Aorta (tissue), 5 donors: ENCODE measurements around the gene HMCES. TPM values are rescaled to one million over a fixed set of nuclear protein-coding genes. Genes with fewer than 3 reads are reported as not detected.

Experiments
- ATAC-seq: fragments of 200-7000 bp; cut with Tn5 transposase; one replicate; pipeline ENCODE4 v1.9.1; 2022; ENCODE audit warnings: moderate library complexity; ENCODE audit not compliant: low FRiP score
- DNase-seq, 2 donors: peaks; one replicate each; pipeline ENCODE4 v3.0.0-alpha.2; 2020
- H3K27ac ChIP-seq, 2 donors: one replicate each; pipeline ENCODE4 v1.5.1; 2013; ENCODE audit warnings: low read length in 2 of 2, mild to moderate bottlenecking in 2 of 2, moderate library complexity in 2 of 2, control low read depth in 1 of 2, inconsistent platforms in 1 of 2, low read depth in 1 of 2
- H3K27me3 ChIP-seq, 2 donors: one replicate each; pipeline ENCODE4 v1.6.1; 2013; ENCODE audit warnings: control low read depth in 1 of 2, low read length in 1 of 2, mild to moderate bottlenecking in 1 of 2, moderate library complexity in 1 of 2; ENCODE audit not compliant: insufficient read depth in 2 of 2, control insufficient read depth in 1 of 2
- H3K36me3 ChIP-seq, 2 donors: one replicate each; pipeline ENCODE4 v1.6.1; 2013; ENCODE audit warnings: control low read depth in 1 of 2, low read length in 1 of 2, mild to moderate bottlenecking in 1 of 2; ENCODE audit not compliant: insufficient read depth in 2 of 2, control insufficient read depth in 1 of 2
- H3K4me1 ChIP-seq, 2 donors: one replicate each; pipeline ENCODE4 v1.6.1; 2013; ENCODE audit warnings: low read length in 2 of 2, control low read depth in 1 of 2, mild to moderate bottlenecking in 1 of 2, moderate library complexity in 1 of 2; ENCODE audit not compliant: insufficient read depth in 2 of 2, control insufficient read depth in 1 of 2
- H3K4me3 ChIP-seq, 2 donors: one replicate each; pipeline ENCODE4 v1.5.1; 2013; ENCODE audit warnings: low read length in 2 of 2, control low read depth in 1 of 2, mild to moderate bottlenecking in 1 of 2
- H3K9me3 ChIP-seq: one replicate; pipeline ENCODE4 v1.6.1; 2013; ENCODE audit warnings: mild to moderate bottlenecking, low read length; ENCODE audit not compliant: control insufficient read depth
- whole genome bisulfite sequencing, 2 donors: extraction: QIAGEN DNeasy Blood & Tissue Kit; methylation state at CpG; one replicate each; pipeline ENCODE4 v1.1.7; 2013; 5-methylcytosine and 5-hydroxymethylcytosine counted together
- intact Hi-C, 2 donors: fragments of 100-400 bp; cut with DNase I; formaldehyde crosslinking; loops; one replicate each; pipeline versions ENCODE4 v1.14.2 to v1.15.0; 2022
- polyA plus RNA-seq, 2 donors: library from polyadenylated mRNA; stranded (reverse); fragments of 200-250 nt; gene quantifications; one replicate each; pipeline ENCODE4 v1.2.3, GENCODE V29; 2013
- total RNA-seq, 2 donors: library from RNA; stranded (reverse); fragmentation: NEBNext Ultra II Directional; extraction: Animal tissue kit (Norgen Biotek cat#: 25700); gene quantifications; one replicate each; pipeline ENCODE4 v1.2.1, GENCODE V29; 2021
- donor health status: healthy with polysubstance abuse.
- donor health status: Bipolar disorder and iron deficiency.
- donor health status: DM: no; HTN: no; CAD: no.
- donor health status: DM: no; HTN: no; CAD: no.
- donor health status: DM: yes; HTN: yes; CAD: no.

The HMCES gene
- total and polyA plus RNA-seq, 4 donors: 24.3 to 31.9 (median 29.8) TPM

GRCh38 chr3:129305592-129306091 is 27.0 kb downstream of the HMCES start:
- intact Hi-C loops: no loop called here
- Histone ChIP-seq H3K27ac (peak overlapping the region; percentile 5 to 87), H3K4me1 (peaks cover 0 to 2% of the 10 kb centered on the region in 2 donors), H3K27me3 (no peaks in the 10 kb centered on the region), H3K9me3 (no peaks in the 10 kb centered on the region), H3K36me3 (peaks cover 0 to 3% of the 10 kb centered on the region in 2 donors), H3K4me3 (no peak overlapping the region)
- DNase-seq (peak; percentile 93 to 94), ATAC-seq (peak; percentile 91)
- 3 to 7% methylated on average over 26 of the region's 26 CpGs for WGBS, 2 donors

- Histone ChIP-seq H3K27me3 (no peaks in the 10 kb centered on the region), H3K27ac (no peak overlapping the region), H3K4me1 (no peaks in the 10 kb centered on the region), H3K9me3 (no peaks in the 10 kb centered on the region), H3K4me3 (no peak overlapping the region), H3K36me3 (no peaks in the 10 kb centered on the region)
- WGBS, 2 donors: 97% methylated on average over 3 of the region's 3 CpGs
- DNase-seq (no peak), ATAC-seq (no peak)
- intact Hi-C loops: no loop called here
Observed at GRCh38 chr3:129308636-129309035, 30.0 kb downstream of the HMCES start.

GRCh38 chr3:129310111-129311011 is 31.7 kb downstream of the HMCES start:
- ATAC-seq (no peak), DNase-seq (peak in 1 of 2 donors; percentile 33)
- no peak overlapping the region for H3K27ac ChIP-seq
- intact Hi-C loops: loop anchor here in 1 of 2 donors (5.0 kb wide), 1 partner anchor 33 kb away; the partner anchor contains the start of gene HMCES
- no peaks in the 10 kb centered on the region for H3K27me3 ChIP-seq
- no peak overlapping the region for H3K4me3 ChIP-seq
- no peaks in the 10 kb centered on the region for H3K36me3 ChIP-seq
- no peaks in the 10 kb centered on the region for H3K4me1 ChIP-seq
- no peaks in the 10 kb centered on the region for H3K9me3 ChIP-seq
- 83 to 85% methylated on average over 7 of the region's 7 CpGs for WGBS, 2 donors

DNA sequence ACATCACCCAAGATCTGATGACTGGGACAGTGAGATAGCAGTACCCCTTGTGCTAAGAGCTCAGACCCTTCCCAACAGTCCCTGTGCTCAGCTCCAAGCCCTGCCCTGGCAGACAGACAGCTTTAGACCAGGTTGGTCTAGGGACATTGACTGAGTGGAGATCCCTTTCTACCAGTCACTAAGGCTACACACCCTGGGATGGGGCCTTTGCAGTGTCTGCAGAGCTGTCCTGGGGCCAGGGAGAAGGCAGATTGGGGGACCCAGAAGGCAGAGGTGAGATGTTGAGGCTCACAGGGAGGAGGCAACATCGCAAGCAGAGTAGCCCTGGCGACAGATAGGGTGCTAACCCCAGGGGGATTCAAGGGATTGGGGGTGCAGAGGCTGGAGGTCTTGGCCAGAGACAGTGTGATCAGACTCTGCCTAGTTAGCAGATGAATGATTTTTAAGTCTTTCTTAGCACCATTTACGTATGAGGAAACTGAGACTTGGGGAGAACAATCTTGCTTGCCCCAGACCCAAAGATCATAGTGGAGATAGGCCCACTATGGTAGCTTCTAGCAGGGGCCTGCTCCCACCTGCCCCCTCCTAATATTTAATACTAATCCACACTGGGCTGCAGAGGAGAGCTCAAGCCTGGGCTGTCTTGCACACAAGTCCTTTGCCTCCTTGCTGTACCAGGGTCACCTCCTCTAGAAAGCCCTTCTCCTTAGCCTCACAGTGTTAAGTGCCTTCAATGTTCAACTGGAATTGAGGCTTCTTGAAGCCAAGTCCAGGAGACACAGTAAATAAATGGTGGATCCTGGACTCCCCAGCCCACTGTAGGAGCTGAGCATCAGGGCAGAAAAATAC is 32.6 kb downstream of the HMCES start:
- 91% methylated on average over 3 of the region's 3 CpGs for WGBS, 2 donors
- ATAC-seq (no peak), DNase-seq (peak in 1 of 2 donors; percentile 52)
- Histone ChIP-seq H3K36me3 (no peaks in the 10 kb centered on the region), H3K9me3 (no peaks in the 10 kb centered on the region), H3K4me1 (no peaks in the 10 kb centered on the region), H3K27me3 (no peaks in the 10 kb centered on the region), H3K27ac (no peak overlapping the region), H3K4me3 (no peak overlapping the region)
- intact Hi-C loops: loop anchor here in 1 of 2 donors (5.0 kb wide), 1 partner anchor 34 kb away; the partner anchor contains the start of gene HMCES

- H3K9me3 ChIP-seq: no peaks in the 10 kb centered on the region
- DNase-seq (peak in 1 of 2 donors; percentile 23), ATAC-seq (no peak)
- H3K27ac ChIP-seq: no peak overlapping the region
- no peaks in the 10 kb centered on the region for H3K36me3 ChIP-seq
- WGBS, 2 donors: 78 to 88% methylated on average over 2 of the region's 2 CpGs
- H3K4me3 ChIP-seq: no peak overlapping the region
- intact Hi-C loops: loop anchor here in 1 of 2 donors (5.0 kb wide), 1 partner anchor 35 kb away; the partner anchor contains the start of gene HMCES
- H3K4me1 ChIP-seq: no peaks in the 10 kb centered on the region
- H3K27me3 ChIP-seq: no peaks in the 10 kb centered on the region
Observed at GRCh38 chr3:129312021-129312639, 33.5 kb downstream of the HMCES start.

DNA sequence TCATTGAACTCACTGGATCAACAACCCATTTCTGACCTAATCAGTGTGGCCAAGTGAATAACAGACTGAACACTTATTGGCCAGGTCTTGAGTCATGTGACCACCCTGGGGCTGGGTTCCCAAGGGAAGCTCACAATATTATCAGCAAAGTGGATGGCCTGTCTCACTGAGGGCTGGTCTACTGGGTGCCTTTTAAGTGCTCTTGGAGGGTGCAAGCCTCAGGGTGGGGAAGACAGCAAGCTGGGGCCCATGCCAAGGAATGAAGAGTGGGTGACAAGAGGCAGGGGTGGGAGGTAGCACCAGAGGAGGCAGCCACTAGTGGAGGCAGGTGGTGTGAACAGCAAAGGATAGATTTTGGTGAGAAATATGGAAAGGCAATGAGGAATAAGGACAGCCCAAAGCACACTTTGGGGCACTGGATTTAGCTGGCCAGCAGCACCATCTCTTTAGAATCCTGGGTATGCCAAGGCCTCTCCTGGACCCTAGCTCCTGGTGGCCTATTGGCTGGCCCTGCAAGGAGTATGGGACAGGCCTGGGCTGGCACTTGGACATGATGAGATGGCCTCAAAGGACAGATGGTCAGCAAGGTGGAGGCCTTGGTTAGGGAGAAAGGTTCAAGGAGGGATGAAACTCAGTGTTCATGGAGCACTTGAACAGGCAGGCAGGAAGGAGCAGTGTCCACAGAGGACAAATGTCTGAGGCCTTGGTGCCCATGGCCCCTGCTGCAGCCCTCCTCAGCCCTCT is 34.2 kb downstream of the HMCES start:
- ATAC-seq (no peak), DNase-seq (peak in 1 of 2 donors; percentile 57)
- Histone ChIP-seq H3K27me3 (no peaks in the 10 kb centered on the region), H3K4me3 (no peak overlapping the region), H3K9me3 (no peaks in the 10 kb centered on the region), H3K4me1 (no peaks in the 10 kb centered on the region), H3K27ac (no peak overlapping the region), H3K36me3 (no peaks in the 10 kb centered on the region)
- intact Hi-C loops: loop anchor here in 1 of 2 donors (5.0 kb wide), 1 partner anchor 36 kb away; the partner anchor contains the start of gene HMCES

DNA sequence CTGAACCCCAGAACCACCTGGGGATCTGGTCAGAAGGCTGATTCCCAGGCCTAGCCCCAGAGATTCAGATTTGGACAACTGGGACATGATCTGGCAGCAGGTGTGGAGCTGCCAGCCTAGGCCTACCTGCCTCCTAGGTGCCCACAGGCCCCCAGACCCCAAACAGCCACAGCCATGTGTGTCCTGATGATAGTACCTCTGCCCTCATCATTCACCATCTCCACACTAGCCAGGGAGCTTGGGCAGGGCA is 34.7 kb downstream of the HMCES start:
- H3K27ac ChIP-seq: peak overlapping the region in 1 of 2 donors; percentile 7

More for the DNA sequence above, 34.7 kb downstream of the HMCES start:
- H3K36me3 ChIP-seq: no peaks in the 10 kb centered on the region
- H3K4me3 ChIP-seq: no peak overlapping the region
- H3K27me3 ChIP-seq: no peaks in the 10 kb centered on the region
- intact Hi-C loops: loop anchor here in 1 of 2 donors (5.0 kb wide), 1 partner anchor 36 kb away; the partner anchor contains the start of gene HMCES
- ATAC-seq (no peak), DNase-seq (peak in 1 of 2 donors; percentile 52)
- H3K4me1 ChIP-seq: no peaks in the 10 kb centered on the region
- H3K9me3 ChIP-seq: no peaks in the 10 kb centered on the region
